Amygdala (tissue), 56 donors: ENCODE measurements around the gene ARL16.

Experiments
- DNase-seq, 56 donors: peaks; one replicate each; lab custom pipeline; 2025; lab: John Stamatoyannopoulos, UW

ARL16 gene

GRCh38 chr17:81648013-81648706, 35.4 kb downstream of the ARL16 start:
- no peak for DNase-seq

GRCh38 chr17:81647640-81648012, 36.0 kb downstream of the ARL16 start:
- DNase-seq, result no peak

- DNase-seq, result no peak
Measured at GRCh38 chr17:81646869-81647600, 36.6 kb downstream of the ARL16 start.

GRCh38 chr17:81644976-81645952, 38.3 kb downstream of the ARL16 start:
- DNase-seq, result no peak

- DNase-seq, result no peak
Measured at GRCh38 chr17:81644496-81644895, 39.1 kb downstream of the ARL16 start.

GRCh38 chr17:81641825-81642489, 41.6 kb downstream of the ARL16 start:
- no peak for DNase-seq

GRCh38 chr17:81640011-81640410, 43.6 kb downstream of the ARL16 start:
- DNase-seq, result no peak

GRCh38 chr17:81638683-81639082, 44.9 kb downstream of the ARL16 start:
- no peak for DNase-seq

- DNase-seq, result peak in 55 of 56 donors; percentile 11 to 88 (median 68)
Measured at GRCh38 chr17:81636505-81637288, 46.9 kb downstream of the ARL16 start, which contains the start of the genes NPLOC4 and TSPAN10. Gene NPLOC4, minus strand, starts transcription at chr17:81637112. Its CDS starts 182 bp downstream, at chr17:81636930. Gene TSPAN10, plus strand, starts transcription at chr17:81637196. Its CDS starts 5,217 bp downstream, at chr17:81642413.

- DNase-seq, result no peak
Measured at GRCh38 chr17:81635973-81636504, 47.6 kb downstream of the ARL16 start.

GRCh38 chr17:81635431-81635830, 48.2 kb downstream of the ARL16 start:
- DNase-seq, result no peak

GRCh38 chr17:81631482-81631881, 52.1 kb downstream of the ARL16 start:
- no peak for DNase-seq
